Thyroid gland (tissue), 4 donors: Measurements from ENCODE around the gene CASP14. TPM values are rescaled to one million over a fixed set of nuclear protein-coding genes. Genes with fewer than 3 reads are reported as not detected.

Experiments used
- DNase-seq, 2 donors: peaks; one replicate each; pipeline ENCODE4 v3.0.0-alpha.2; 2019
- H3K27ac ChIP-seq, 3 donors: fragments of 200-600 bp; sonication (generic); 1 replicate in 2 of 3; 2 replicates in 1 of 3; pipeline ENCODE4 v1.5.1; 2016 to 2019; ENCODE audit warnings: mild to moderate bottlenecking in 1 of 3, moderate library complexity in 1 of 3
- H3K27me3 ChIP-seq: fragments of 200-600 bp; sonication (generic); one replicate; pipeline ENCODE4 v1.5.1; 2019
- H3K36me3 ChIP-seq, 2 donors: fragments of 200-600 bp; sonication (generic); one replicate each; pipeline ENCODE4 v1.5.1; 2016 to 2019
- H3K4me1 ChIP-seq, 2 donors: fragments of 200-600 bp; sonication (generic); one replicate each; pipeline ENCODE4 v1.5.1; 2017 to 2019
- H3K4me3 ChIP-seq, 3 donors: fragments of 200-600 bp; sonication (generic); replicated peaks in 1 of 3; 1 replicate in 2 of 3; 2 replicates in 1 of 3; pipeline ENCODE4 v1.5.1; 2016; ENCODE audit warnings: mild to moderate bottlenecking in 1 of 3
- H3K9me3 ChIP-seq: fragments of 200-600 bp; sonication (generic); one replicate; pipeline ENCODE4 v1.5.1; 2017
- CTCF ChIP-seq, 6 experiments: fragments of 200-600 bp in 3 of 6; fragments of 450-650 bp in 3 of 6; sonication (generic) in 3 of 6; IDR thresholded peaks; one replicate each; pipeline ENCODE4 v1.5.1; 2016 to 2019; ENCODE audit warnings: antibody characterized with exemption in 6 of 6, mild to moderate bottlenecking in 2 of 6, inconsistent platforms in 1 of 6, moderate library complexity in 1 of 6
- POLR2A ChIP-seq, 2 donors: fragments of 450-650 bp; IDR thresholded peaks; one replicate each; pipeline ENCODE4 v1.6.1; 2017; ENCODE audit warnings: antibody characterized with exemption in 2 of 2, mild to moderate bottlenecking in 2 of 2, moderate library complexity in 1 of 2
- WGBS, 2 donors: methylation state at CpG; one replicate each; pipeline ENCODE4 v1.1.5; 2017; 5-methylcytosine and 5-hydroxymethylcytosine counted together
- intact Hi-C: fragments of 100-400 bp; cut with DNase I; formaldehyde crosslinking; loops from one replicate; pipeline ENCODE4 v1.15.1; 2023
- total RNA-seq, 4 donors: library from RNA; depleted of rRNA; stranded (reverse); fragments of >200 nt; gene quantifications; one replicate each; pipeline ENCODE4 v1.2.3, GENCODE V29; 2016

CASP14 gene, protein sequence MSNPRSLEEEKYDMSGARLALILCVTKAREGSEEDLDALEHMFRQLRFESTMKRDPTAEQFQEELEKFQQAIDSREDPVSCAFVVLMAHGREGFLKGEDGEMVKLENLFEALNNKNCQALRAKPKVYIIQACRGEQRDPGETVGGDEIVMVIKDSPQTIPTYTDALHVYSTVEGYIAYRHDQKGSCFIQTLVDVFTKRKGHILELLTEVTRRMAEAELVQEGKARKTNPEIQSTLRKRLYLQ
- total RNA-seq = not detected

GRCh38 chr19:15048885-15049541 is at the start of gene CASP14:
Gene CASP14, plus strand, starts transcription at chr19:15049480. Its CDS starts 2,772 bp downstream, at chr19:15052252.
- no peaks in the 10 kb centered on the region for H3K36me3 ChIP-seq
- no peak within 1 kb of the TSS for H3K4me3 ChIP-seq
- no peaks in the 10 kb centered on the region for H3K4me1 ChIP-seq
- DNase-seq = no peak
- H3K27me3 ChIP-seq = no peaks in the 10 kb centered on the region
- 87 to 92% methylated on average over 11 of the region's 11 CpGs for WGBS, 2 donors
- intact Hi-C loops = no loop called here
- TF ChIP-seq POLR2A (IDR thresholded peaks at IDR 0.05) = no peak
- no peak for TF ChIP-seq CTCF (IDR thresholded peaks at IDR 0.05)
- no peaks in the 10 kb centered on the region for H3K9me3 ChIP-seq
- no peak within 1 kb of the TSS for H3K27ac ChIP-seq

DNA sequence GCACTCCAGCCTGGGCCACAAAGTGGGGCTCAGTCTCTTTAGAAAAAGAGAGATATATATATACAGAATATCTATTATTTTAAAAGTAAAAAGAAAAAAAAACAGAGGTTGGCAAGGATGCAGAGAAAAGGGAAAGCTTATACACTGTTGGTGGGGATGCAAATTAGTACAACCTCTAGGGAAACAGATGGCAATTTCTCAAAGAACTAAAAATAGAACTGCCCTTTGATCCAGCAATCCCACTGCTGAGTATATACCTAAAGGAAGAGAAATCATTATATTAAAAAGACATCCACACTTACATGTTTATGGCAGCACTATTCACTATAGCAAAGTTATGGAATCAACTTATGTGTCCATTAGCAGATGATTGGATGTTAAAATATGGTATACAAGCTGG is 41.0 kb upstream of the CASP14 start:
- Histone ChIP-seq H3K4me3 (no peak overlapping the region), H3K27ac (no peak overlapping the region), H3K9me3 (no peaks in the 10 kb centered on the region), H3K36me3 (no peaks in the 10 kb centered on the region), H3K27me3 (no peaks in the 10 kb centered on the region), H3K4me1 (no peaks in the 10 kb centered on the region)
- intact Hi-C loops = no loop called here
- TF ChIP-seq POLR2A (IDR thresholded peaks at IDR 0.05) (no peak), CTCF (IDR thresholded peaks at IDR 0.05) (no peak)
- no peak for DNase-seq

DNA sequence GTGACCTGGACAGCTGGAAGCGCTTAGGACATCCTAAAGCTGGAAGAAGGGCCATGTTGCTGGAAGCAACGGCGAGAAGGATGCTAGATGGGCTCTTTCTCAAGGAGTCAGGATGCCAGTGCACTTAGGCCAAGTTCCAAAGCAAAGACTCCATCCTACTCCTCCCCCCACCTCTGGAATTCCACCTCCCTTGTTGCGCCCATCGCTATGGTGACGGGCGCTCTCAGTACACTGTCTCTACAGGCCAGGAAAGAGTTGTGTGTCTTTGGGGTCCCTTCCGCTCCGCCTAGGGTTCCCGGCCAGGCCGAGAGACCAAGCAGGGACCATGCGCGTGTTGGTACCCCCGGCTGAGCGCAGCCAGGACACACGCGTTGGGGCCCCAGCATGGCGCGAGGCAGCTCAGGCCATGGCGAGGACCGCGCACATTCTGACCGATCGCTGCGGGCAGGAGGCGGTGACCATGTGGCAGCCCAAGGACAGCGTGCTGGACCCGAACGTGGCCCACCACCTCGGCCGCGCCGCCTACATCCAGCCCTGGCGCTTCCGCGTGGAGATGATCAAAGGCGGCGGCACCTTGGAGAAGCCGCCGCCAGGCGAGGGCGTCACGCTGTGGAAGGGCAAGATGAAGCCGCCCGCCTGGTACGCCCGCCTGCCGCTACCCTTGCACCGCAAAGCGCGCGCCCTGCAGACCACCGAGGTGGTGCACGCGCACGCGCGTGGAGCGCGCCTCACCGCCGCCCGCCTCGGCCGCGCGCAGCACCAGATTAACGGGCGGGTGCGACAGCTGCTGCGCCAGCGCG is 38.6 kb upstream of the CASP14 start:
- Histone ChIP-seq H3K4me1 (no peaks in the 10 kb centered on the region), H3K27ac (no peak overlapping the region), H3K27me3 (no peaks in the 10 kb centered on the region), H3K36me3 (no peaks in the 10 kb centered on the region), H3K4me3 (no peak overlapping the region), H3K9me3 (no peaks in the 10 kb centered on the region)
- WGBS, 2 donors = 4 to 9% methylated on average over 7 to 36 of the region's 73 CpGs
- DNase-seq = no peak
- intact Hi-C loops = no loop called here
- TF ChIP-seq CTCF (IDR thresholded peaks at IDR 0.05) (no peak), POLR2A (IDR thresholded peaks at IDR 0.05) (no peak)

GRCh38 chr19:15014579-15014978 is 34.7 kb upstream of the CASP14 start:
- Histone ChIP-seq H3K27me3 (no peaks in the 10 kb centered on the region), H3K4me1 (no peaks in the 10 kb centered on the region), H3K27ac (no peak overlapping the region), H3K9me3 (no peaks in the 10 kb centered on the region), H3K4me3 (no peak overlapping the region), H3K36me3 (no peaks in the 10 kb centered on the region)
- TF ChIP-seq POLR2A (IDR thresholded peaks at IDR 0.05) = no peak
- TF ChIP-seq CTCF (IDR thresholded peaks at IDR 0.05) = no peak
- intact Hi-C loops = no loop called here
- 10% methylated on average over 11 of the region's 11 CpGs for WGBS, 2 donors
- DNase-seq = no peak
